IMR-90 (cell line): ENCODE measurements around the gene GRM5. TPM values are rescaled to one million over a fixed set of nuclear protein-coding genes. Genes with fewer than 3 reads are reported as not detected.

Source experiments
- ATAC-seq: fragments of 200-7000 bp; cut with Tn5 transposase; 2 replicates; pipeline ENCODE4 v1.9.1; 2020; ENCODE audit warnings: low read depth, mild to moderate bottlenecking, moderate library complexity
- BruUV-seq: library from RNA; stranded (reverse); fragments of 400-500 nt; replicated peaks from 2 replicates; lab custom pipeline; 2021; lab: Mats Ljungman, UMichigan
- CTCF ChIA-PET: fragments of 300-600 bp; formaldehyde crosslinking; extraction: SDS; loops from one replicate; lab custom pipeline; 2021; ENCODE audit warnings: antibody characterized with exemption; lab: Yijun Ruan, JAX
- POLR2A ChIA-PET: fragments of 300-600 bp; sonication (Branson Sonifier 250); formaldehyde crosslinking; loops from one replicate; lab custom pipeline; 2022; ENCODE audit warnings: antibody characterized with exemption; ENCODE audit not compliant: unreplicated experiment; lab: Charles Lee
- DNase-seq: peaks from one replicate; pipeline ENCODE4 v3.0.0; 2013
- H2AFZ ChIP-seq: replicated peaks from 2 replicates; pipeline ENCODE3; 2013; ENCODE audit warnings: low read length, mild to moderate bottlenecking; ENCODE audit not compliant: poor library complexity
- H2AK5ac ChIP-seq: 2 replicates; pipeline ENCODE4 v1.6.1; 2013; ENCODE audit warnings: low read depth, low read length, inconsistent platforms
- H2AK9ac ChIP-seq: replicated peaks from 2 replicates; pipeline ENCODE3; 2013; ENCODE audit warnings: mild to moderate bottlenecking, low read depth, low read length, moderate library complexity; ENCODE audit not compliant: poor library complexity
- H2BK120ac ChIP-seq: 2 replicates; pipeline ENCODE4 v1.6.1; 2013; ENCODE audit warnings: low read depth, low read length, inconsistent platforms
- H2BK15ac ChIP-seq: 3 replicates; pipeline ENCODE4 v1.6.1; 2013; ENCODE audit warnings: low read depth, low read length, inconsistent platforms
- H2BK20ac ChIP-seq: 2 replicates; pipeline ENCODE4 v1.6.1; 2013; ENCODE audit warnings: low read depth, mild to moderate bottlenecking, inconsistent platforms, low read length, moderate library complexity
- H2BK5ac ChIP-seq: 2 replicates; pipeline ENCODE4 v1.6.1; 2013; ENCODE audit warnings: mild to moderate bottlenecking, low read depth, low read length, inconsistent platforms; ENCODE audit not compliant: poor library complexity, severe bottlenecking
- H3K14ac ChIP-seq: replicated peaks from 2 replicates; pipeline ENCODE4 v1.6.1; 2013; ENCODE audit warnings: low read depth, low read length, inconsistent platforms
- H3K18ac ChIP-seq: 2 replicates; pipeline ENCODE4 v1.6.1; 2013; ENCODE audit warnings: low read depth, low read length, control low read depth
- H3K23ac ChIP-seq: 2 replicates; pipeline ENCODE4 v1.6.1; 2013; ENCODE audit warnings: low read depth, low read length, inconsistent platforms
- H3K27ac ChIP-seq: 2 replicates; pipeline ENCODE4 v1.5.1; 2013; ENCODE audit warnings: mild to moderate bottlenecking, control low read depth, low read length; ENCODE audit not compliant: insufficient read depth
- H3K27me3 ChIP-seq: 2 replicates; pipeline ENCODE4 v1.6.1; 2013; ENCODE audit warnings: low read length; ENCODE audit not compliant: control insufficient read depth, insufficient read depth
- H3K36me3 ChIP-seq: 2 replicates; pipeline ENCODE4 v1.6.1; 2013; ENCODE audit warnings: low read length, mixed read lengths; ENCODE audit not compliant: control insufficient read depth, insufficient read depth
- H3K4ac ChIP-seq: 2 replicates; pipeline ENCODE4 v1.6.1; 2013; ENCODE audit warnings: low read depth, low read length, inconsistent platforms
- H3K4me1 ChIP-seq: 2 replicates; pipeline ENCODE4 v1.6.1; 2013; ENCODE audit warnings: low read length, mixed read lengths; ENCODE audit not compliant: control insufficient read depth, insufficient read depth
- H3K4me2 ChIP-seq: 2 replicates; pipeline ENCODE4 v1.6.1; 2013; ENCODE audit warnings: low read depth, mild to moderate bottlenecking, control low read depth, low read length, moderate library complexity
- H3K4me3 ChIP-seq: 2 replicates; pipeline ENCODE4 v1.5.1; 2013; ENCODE audit warnings: low read depth, mild to moderate bottlenecking, control low read depth, low read length, moderate library complexity; ENCODE audit not compliant: insufficient read depth
- H3K56ac ChIP-seq: 2 replicates; pipeline ENCODE4 v1.6.1; 2013; ENCODE audit warnings: low read length, inconsistent platforms; ENCODE audit not compliant: insufficient read depth; ENCODE audit errors: extremely low read depth
- H3K79me1 ChIP-seq, 2 experiments: 2 replicates each; pipeline ENCODE4 v1.6.1; 2013; ENCODE audit warnings: low read length in 2 of 2, inconsistent platforms in 1 of 2, low read depth in 1 of 2
- H3K9ac ChIP-seq: 2 replicates; pipeline ENCODE4 v1.6.1; 2013; ENCODE audit warnings: low read depth, low read length, control low read depth
- H3K9me1 ChIP-seq: 2 replicates; pipeline ENCODE4 v1.6.1; 2013; ENCODE audit warnings: low read length, inconsistent platforms; ENCODE audit not compliant: insufficient read depth
- H3K9me3 ChIP-seq: 2 replicates; pipeline ENCODE4 v1.6.1; 2013; ENCODE audit warnings: low read length; ENCODE audit not compliant: control insufficient read depth, insufficient read depth
- H4K20me1 ChIP-seq: 2 replicates; pipeline ENCODE4 v1.6.1; 2013; ENCODE audit warnings: low read length, inconsistent platforms; ENCODE audit not compliant: insufficient read depth
- H4K5ac ChIP-seq: 2 replicates; pipeline ENCODE4 v1.6.1; 2013; ENCODE audit warnings: mild to moderate bottlenecking, low read depth, low read length, control low read depth
- H4K8ac ChIP-seq, 2 experiments: 2 replicates each; pipeline ENCODE4 v1.6.1; 2013; ENCODE audit warnings: low read depth in 2 of 2, low read length in 2 of 2, control low read depth in 1 of 2, inconsistent platforms in 1 of 2
- H4K91ac ChIP-seq: 2 replicates; pipeline ENCODE4 v1.6.1; 2013; ENCODE audit warnings: low read depth, low read length, inconsistent platforms; ENCODE audit not compliant: insufficient read depth
- CTCF ChIP-seq: conservative IDR thresholded peaks from 2 replicates; pipeline ENCODE4 v1.5.1; 2012; ENCODE audit warnings: mild to moderate bottlenecking, low read depth, low read length, improper control_type of control experiment
- FOS ChIP-seq: fragments of 150-350 bp; IDR thresholded peaks from 2 replicates; pipeline ENCODE4 v1.6.1; 2016; ENCODE audit warnings: low read depth, low read length
- POLR2A ChIP-seq: IDR thresholded peaks from 2 replicates; pipeline ENCODE4 v1.6.1; 2012; ENCODE audit warnings: mild to moderate bottlenecking, low read depth, low read length
- RFX5 ChIP-seq: IDR thresholded peaks from 2 replicates; pipeline ENCODE4 v1.8.0; 2012; ENCODE audit warnings: low read depth, mild to moderate bottlenecking, low read length, moderate library complexity
- dilution Hi-C: fragments of 300-500 bp; cut with HindIII; formaldehyde crosslinking; loops from one replicate; pipeline ENCODE4 v1.14.3; 2018; ENCODE audit warnings: low sequenced_read_pairs; ENCODE audit not compliant: unreplicated experiment
- in situ Hi-C: fragments of 300-500 bp; cut with MboI; formaldehyde crosslinking; loops from 3 replicates; pipeline ENCODE4 v1.14.3; 2019; ENCODE audit warnings: low sequenced_read_pairs, inconsistent platforms, mixed read lengths
- intact Hi-C: fragments of 100-400 bp; cut with micrococcal nuclease; formaldehyde crosslinking; loops from 2 replicates; pipeline ENCODE4 v1.10.0; 2022
- polyA plus RNA-seq, 3 experiments: library from polyadenylated mRNA; depleted of rRNA; stranded (reverse); fragments of >200 nt; gene quantifications; 2 replicates each; pipeline ENCODE4 v1.2.3, GENCODE V29; 2012; ENCODE audit warnings: low replicate concordance in 1 of 3
- total RNA-seq: library from RNA; depleted of rRNA; stranded (reverse); fragments of >200 nt; gene quantifications from 2 replicates; pipeline ENCODE4 v1.2.3, GENCODE V29; 2012

GRM5 gene
- total and polyA plus RNA-seq, 2 of the 4 experiments (the other 2 are of a cell fraction): under 0.01 TPM

- Histone ChIP-seq H2BK15ac (no peak overlapping the region), H2BK120ac (no peak overlapping the region), H4K91ac (no peak overlapping the region), H3K79me1 (no peaks in the 10 kb centered on the region), H2BK5ac (no peak overlapping the region), H2AK5ac (no peak overlapping the region), H4K8ac (no peak overlapping the region), H3K18ac (no peak overlapping the region), H4K5ac (no peak overlapping the region), H2BK20ac (no peak overlapping the region), H3K4me1 (no peaks in the 10 kb centered on the region), H3K27me3 (no peaks in the 10 kb centered on the region), H2AFZ (no peak overlapping the region), H3K4me2 (no peak overlapping the region), H3K9me1 (no peaks in the 10 kb centered on the region), H3K14ac (no peak overlapping the region), H3K36me3 (no peaks in the 10 kb centered on the region), H3K4me3 (no peak overlapping the region), H3K56ac (no peak overlapping the region), H2AK9ac (no peak overlapping the region), H4K20me1 (no peaks in the 10 kb centered on the region), H3K9ac (no peak overlapping the region), H3K4ac (no peak overlapping the region), H3K27ac (no peak overlapping the region), H3K9me3 (no peaks in the 10 kb centered on the region), H3K23ac (no peak overlapping the region)
- BruUV-seq: no TSS peak
- dilution Hi-C loops: no loop called here
- intact Hi-C loops: no loop called here
- ChIA-PET POLR2A (no interaction called here), CTCF (no interaction called here)
- in situ Hi-C loops: no loop called here
- TF ChIP-seq CTCF (no peak), POLR2A (no peak), RFX5 (no peak), FOS (no peak)
- DNase-seq (no peak), ATAC-seq (no peak)
These were observed 246.8 kb downstream of the GRM5 start for GRCh38 chr11:88818978-88819377.
